H1 (cell line): Measurements from ENCODE around the gene FGF5. TPM values are rescaled to one million over a fixed set of nuclear protein-coding genes. Genes with fewer than 3 reads are reported as not detected.

Experiments used
- CTCF ChIA-PET: fragments of 300-600 bp; sonication (Branson Sonifier 250); formaldehyde crosslinking; loops from one replicate; lab custom pipeline; 2021; ENCODE audit not compliant: partially characterized antibody; lab: Charles Lee
- POLR2A ChIA-PET: fragments of 300-600 bp; sonication (Branson Sonifier 250); formaldehyde crosslinking; loops from one replicate; lab custom pipeline; 2021; ENCODE audit warnings: inconsistent platforms; ENCODE audit not compliant: partially characterized antibody; lab: Charles Lee
- DNase-seq, 2 experiments: peaks; one replicate each; pipeline versions ENCODE4 v3.0.0 to v3.0.0-alpha.2; 2010 to 2022; ENCODE audit warnings: low spot score in 2 of 2, low read depth in 1 of 2, mixed read lengths in 1 of 2
- FAIRE-seq: peaks from 2 replicates; lab custom pipeline; 2011; peaks lifted over from hg19 to GRCh38; lab: Jason Lieb, UNC
- H2AFZ ChIP-seq: 2 replicates; pipeline ENCODE4 v1.8.1; 2012; ENCODE audit warnings: low read length, inconsistent platforms
- H2AK5ac ChIP-seq: 2 replicates; pipeline ENCODE4 v1.6.1; 2013; ENCODE audit warnings: low read depth, low read length
- H2BK120ac ChIP-seq: replicated peaks from 2 replicates; pipeline ENCODE3; 2013; ENCODE audit warnings: low read depth, low read length, inconsistent platforms
- H2BK12ac ChIP-seq: 2 replicates; pipeline ENCODE4 v1.6.1; 2013; ENCODE audit warnings: low read depth, low read length
- H2BK15ac ChIP-seq: 2 replicates; pipeline ENCODE4 v1.6.1; 2013; ENCODE audit warnings: low read length
- H2BK20ac ChIP-seq: 2 replicates; pipeline ENCODE4 v1.6.1; 2013; ENCODE audit warnings: low read length
- H2BK5ac ChIP-seq: 2 replicates; pipeline ENCODE4 v1.6.1; 2013; ENCODE audit warnings: low read depth, low read length
- H3K14ac ChIP-seq: 2 replicates; pipeline ENCODE4 v1.6.1; 2013; ENCODE audit warnings: inconsistent platforms; ENCODE audit not compliant: insufficient read length
- H3K18ac ChIP-seq: 2 replicates; pipeline ENCODE4 v1.6.1; 2013; ENCODE audit warnings: low read length; ENCODE audit errors: extremely low read depth
- H3K23ac ChIP-seq: 2 replicates; pipeline ENCODE4 v1.6.1; 2013; ENCODE audit warnings: inconsistent platforms; ENCODE audit not compliant: insufficient read length
- H3K23me2 ChIP-seq: 2 replicates; pipeline ENCODE4 v1.6.1; 2013; ENCODE audit warnings: low read depth, low read length
- H3K27ac ChIP-seq: 2 replicates; pipeline ENCODE4 v1.6.1; 2011; ENCODE audit warnings: low read depth, low read length, inconsistent platforms
- H3K27me3 ChIP-seq, 4 experiments: replicated peaks in 1 of 4; 1 replicate in 1 of 4; 2 replicates in 3 of 4; pipeline versions ENCODE4 v1.6.1 to v1.8.1; 2011 to 2013; ENCODE audit warnings: low read length in 3 of 4, mild to moderate bottlenecking in 3 of 4, inconsistent platforms in 2 of 4, mixed read lengths in 2 of 4, moderate library complexity in 1 of 4; ENCODE audit not compliant: control insufficient read depth in 3 of 4, insufficient read depth in 3 of 4; ENCODE audit errors: extremely low read depth in 1 of 4
- H3K36me3 ChIP-seq, 4 experiments: 2 replicates each; pipeline versions ENCODE4 v1.6.1 to v1.8.1; 2011 to 2013; ENCODE audit warnings: mild to moderate bottlenecking in 4 of 4, low read length in 3 of 4, moderate library complexity in 2 of 4, control low read depth in 1 of 4, inconsistent platforms in 1 of 4; ENCODE audit not compliant: insufficient read depth in 4 of 4, control insufficient read depth in 2 of 4
- H3K4ac ChIP-seq: replicated peaks from 2 replicates; pipeline ENCODE3; 2013; ENCODE audit warnings: low read length, low read depth, mixed read lengths, inconsistent platforms; ENCODE audit not compliant: insufficient read length
- H3K4me1 ChIP-seq, 4 experiments: replicated peaks in 1 of 4; 1 replicate in 1 of 4; 2 replicates in 3 of 4; pipeline versions ENCODE4 v1.6.1 to v1.8.1; 2011 to 2013; ENCODE audit warnings: low read length in 3 of 4, inconsistent platforms in 2 of 4, mixed read lengths in 1 of 4; ENCODE audit not compliant: insufficient read depth in 4 of 4, control insufficient read depth in 3 of 4
- H3K4me2 ChIP-seq, 2 experiments: 2 replicates each; pipeline versions ENCODE4 v1.6.1 to v1.8.1; 2011 to 2013; ENCODE audit warnings: low read depth in 2 of 2, low read length in 2 of 2, control low read depth in 1 of 2, inconsistent platforms in 1 of 2, mild to moderate bottlenecking in 1 of 2; ENCODE audit not compliant: insufficient read depth in 1 of 2
- H3K4me3 ChIP-seq, 4 experiments: fragments of 200-600, 300-600 bp in 1 of 4; sonication (generic), shearing (Covaris generic), sonication (Bioruptor Twin) in 1 of 4; 2 replicates each; pipeline versions ENCODE4 v1.5.1 to v1.8.1; 2011 to 2016; ENCODE audit warnings: low read length in 4 of 4, low read depth in 3 of 4, control low read depth in 2 of 4, inconsistent platforms in 2 of 4, mild to moderate bottlenecking in 2 of 4, mixed read lengths in 1 of 4, moderate library complexity in 1 of 4; ENCODE audit not compliant: insufficient read depth in 2 of 4; ENCODE audit errors: extremely low read depth in 1 of 4
- H3K56ac ChIP-seq: replicated peaks from 2 replicates; pipeline ENCODE3; 2013; ENCODE audit warnings: low read depth, mild to moderate bottlenecking, mixed read lengths, low read length, inconsistent platforms; ENCODE audit not compliant: insufficient read length
- H3K79me1 ChIP-seq: 2 replicates; pipeline ENCODE4 v1.6.1; 2013; ENCODE audit warnings: low read depth, low read length, control low read depth
- H3K79me2 ChIP-seq, 2 experiments: 2 replicates each; pipeline versions ENCODE4 v1.6.1 to v1.8.1; 2012 to 2013; ENCODE audit warnings: low read length in 2 of 2, mild to moderate bottlenecking in 2 of 2, inconsistent platforms in 1 of 2; ENCODE audit not compliant: insufficient read depth in 2 of 2, control insufficient read depth in 1 of 2
- H3K9ac ChIP-seq, 4 experiments: replicated peaks in 1 of 4; 1 replicate in 1 of 4; 2 replicates in 3 of 4; pipeline versions ENCODE4 v1.6.1 to v1.8.1; 2011 to 2013; ENCODE audit warnings: low read depth in 3 of 4, low read length in 3 of 4, control low read depth in 2 of 4, mild to moderate bottlenecking in 2 of 4, moderate library complexity in 2 of 4, inconsistent platforms in 1 of 4; ENCODE audit errors: extremely low read depth in 1 of 4
- H3K9me3 ChIP-seq, 2 experiments: 2 replicates each; pipeline versions ENCODE4 v1.6.1 to v1.8.1; 2012 to 2013; ENCODE audit warnings: mild to moderate bottlenecking in 2 of 2, moderate library complexity in 2 of 2, control low read depth in 1 of 2, inconsistent platforms in 1 of 2, low read depth in 1 of 2, low read length in 1 of 2, mixed read lengths in 1 of 2; ENCODE audit not compliant: insufficient read depth in 2 of 2
- H4K20me1 ChIP-seq, 2 experiments: replicated peaks in 1 of 2; 2 replicates each; pipeline versions ENCODE3 to v1.8.1; 2011 to 2013; ENCODE audit warnings: inconsistent platforms in 2 of 2, low read length in 2 of 2, mild to moderate bottlenecking in 1 of 2; ENCODE audit not compliant: insufficient read depth in 2 of 2, control insufficient read depth in 1 of 2
- H4K5ac ChIP-seq: 2 replicates; pipeline ENCODE4 v1.6.1; 2013; ENCODE audit warnings: low read length, low read depth, mixed read lengths, inconsistent platforms; ENCODE audit not compliant: insufficient read length
- H4K8ac ChIP-seq: 2 replicates; pipeline ENCODE4 v1.8.0; 2013; ENCODE audit warnings: mild to moderate bottlenecking, moderate library complexity, low read length, inconsistent platforms; ENCODE audit not compliant: insufficient read depth; ENCODE audit errors: extremely low read depth
- H4K91ac ChIP-seq: replicated peaks from 2 replicates; pipeline ENCODE3; 2013; ENCODE audit warnings: low read length, mixed read lengths, inconsistent platforms; ENCODE audit not compliant: insufficient read length
- ASH2L ChIP-seq: fragments of 200-600, 300-600 bp; sonication (generic); IDR thresholded peaks from one replicate; pipeline ENCODE4 v1.7.1; 2017; ENCODE audit warnings: low read length
- BACH1 ChIP-seq: IDR thresholded peaks from 2 replicates; pipeline ENCODE4 v1.6.1; 2012; ENCODE audit warnings: low read length, improper control_type of control experiment
- CEBPB ChIP-seq: IDR thresholded peaks from 2 replicates; pipeline ENCODE4 v1.6.1; 2012; ENCODE audit warnings: low read depth, low read length
- CHD2 ChIP-seq: IDR thresholded peaks from 2 replicates; pipeline ENCODE4 v1.6.1; 2012; ENCODE audit warnings: low read length, improper control_type of control experiment
- CREB1 ChIP-seq: IDR thresholded peaks from 2 replicates; pipeline ENCODE4 v1.6.1; 2012; ENCODE audit warnings: inconsistent platforms
- FOSL1 ChIP-seq: IDR thresholded peaks from 2 replicates; pipeline ENCODE4 v1.6.1; 2011; ENCODE audit warnings: mild to moderate bottlenecking, low read depth, low read length, moderate library complexity; ENCODE audit not compliant: insufficient read depth
- HDAC2 ChIP-seq, 2 experiments: fragments of 300-600 bp in 1 of 2; sonication (generic) in 1 of 2; IDR thresholded peaks; 2 replicates each; pipeline ENCODE4 v1.6.1; 2011 to 2012; ENCODE audit warnings: low read depth in 2 of 2, low read length in 2 of 2, mild to moderate bottlenecking in 2 of 2, moderate library complexity in 2 of 2, borderline replicate concordance in 1 of 2, inconsistent platforms in 1 of 2
- HDAC6 ChIP-seq: IDR thresholded peaks from one replicate; pipeline ENCODE4 v1.7.1; 2012; ENCODE audit warnings: low read depth, mild to moderate bottlenecking, inconsistent platforms, low read length, moderate library complexity
- KDM4A ChIP-seq: IDR thresholded peaks from one replicate; pipeline ENCODE4 v1.7.1; 2012; ENCODE audit warnings: low read depth, mild to moderate bottlenecking, moderate library complexity, low read length, inconsistent platforms; ENCODE audit not compliant: severe bottlenecking
- POU5F1 ChIP-seq: IDR thresholded peaks from 2 replicates; pipeline ENCODE4 v1.6.1; 2011; ENCODE audit warnings: low read depth, mild to moderate bottlenecking, low read length, moderate library complexity
- SIRT6 ChIP-seq: IDR thresholded peaks from one replicate; pipeline ENCODE4 v1.7.1; 2012; ENCODE audit warnings: low read length, inconsistent platforms
- SP4 ChIP-seq: IDR thresholded peaks from 2 replicates; pipeline ENCODE4 v1.6.1; 2012; ENCODE audit warnings: low read length, inconsistent platforms
- TAF7 ChIP-seq: optimal IDR thresholded peaks from 2 replicates; pipeline ENCODE3; 2011; ENCODE audit warnings: low read depth, mild to moderate bottlenecking, inconsistent platforms, low read length, moderate library complexity, borderline replicate concordance
- WGBS, 2 experiments: shearing (Covaris generic) in 1 of 2; methylation state at CpG; one replicate each; pipeline versions ENCODE4 v1.1.6 to v1.1.7; 2013 to 2015; ENCODE audit warnings: low lambda C conversion rate in 2 of 2, mixed read lengths in 2 of 2, inconsistent platforms in 1 of 2, low coverage in 1 of 2, missing lambda C conversion rate in 1 of 2; ENCODE audit not compliant: insufficient replicate concordance in 2 of 2, insufficient coverage in 1 of 2, insufficient read length in 1 of 2; ENCODE audit errors: extremely low coverage in 1 of 2, missing lambda C conversion rate in 1 of 2; 5-methylcytosine and 5-hydroxymethylcytosine counted together
- polyA plus RNA-seq, 7 experiments: library from polyadenylated mRNA; depleted of rRNA in 3 of 7; stranded (reverse) in 5 of 7; unstranded in 2 of 7; fragments of >200 nt in 5 of 7; fragments of 200-250 nt in 2 of 7; gene quantifications; 1 replicate in 5 of 7; 2 replicates in 1 of 7; 4 replicates in 1 of 7; pipeline versions ENCODE4 v1.2.1 to v1.2.3, GENCODE V29; 2011 to 2013; ENCODE audit warnings: missing spikeins in 2 of 7, mixed read lengths in 2 of 7
- total RNA-seq: library from RNA; stranded (reverse); fragmentation: NEBNext Ultra II Directional; extraction: Animal tissue kit (Norgen Biotek cat#: 25700); gene quantifications from 2 replicates; pipeline ENCODE4 v1.2.1, GENCODE V29; 2021

Gene FGF5
- total and polyA plus RNA-seq, 2 of the 8 experiments (the other 6 are each of a cell fraction or from before 2014, with no cell fraction given): not detected

- no peaks in the 10 kb centered on the region for H4K20me1 ChIP-seq
- no peak overlapping the region for H3K9ac ChIP-seq
- no peaks in the 10 kb centered on the region for H3K23me2 ChIP-seq
- H2BK5ac ChIP-seq: no peak overlapping the region
- no peak overlapping the region for H2BK120ac ChIP-seq
- H3K4me2 ChIP-seq: no peak overlapping the region
- H3K4me3 ChIP-seq: no peak overlapping the region
- no peaks in the 10 kb centered on the region for H3K79me1 ChIP-seq
- H2BK12ac ChIP-seq: no peak overlapping the region
- FAIRE-seq: no peak
- H3K36me3 ChIP-seq: 0 out of 8 replicates have a peak, but pooled peaks cover 0 to 3% (median 0%) of the 10 kb centered on the region in 4 experiments
- no peak overlapping the region for H3K56ac ChIP-seq
- no peak overlapping the region for H4K91ac ChIP-seq
- H3K4ac ChIP-seq: no peak overlapping the region
- no peak overlapping the region for H2AFZ ChIP-seq
- H3K18ac ChIP-seq: no peak overlapping the region
- POLR2A ChIA-PET: no interaction called here
- no peaks in the 10 kb centered on the region for H3K79me2 ChIP-seq
- H2AK5ac ChIP-seq: no peak overlapping the region
- H4K5ac ChIP-seq: no peak overlapping the region
- no peak for DNase-seq
- no peak overlapping the region for H2BK20ac ChIP-seq
- H3K23ac ChIP-seq: no peak overlapping the region
- H4K8ac ChIP-seq: no peak overlapping the region
- peaks cover 3 to 7% of the 10 kb centered on the region in 2 experiments; a peak in 1 of 4 replicates for H3K9me3 ChIP-seq
- 95% methylated on average over 2 of the region's 2 CpGs; no CpG with 5 or more reads in 1 of the 2 experiments for WGBS, 2 experiments
- H3K4me1 ChIP-seq: peaks cover 0 to 5% (median 1%) of the 10 kb centered on the region in 4 experiments; a peak in 2 of 7 replicates
- H3K27me3 ChIP-seq: no peaks in the 10 kb centered on the region
- no peak overlapping the region for H3K27ac ChIP-seq
- no peak for TF ChIP-seq POU5F1
- TF ChIP-seq TAF7: no peak
- TF ChIP-seq KDM4A: no peak
- no peak for TF ChIP-seq HDAC2 (IDR thresholded peaks at IDR 0.05; ENCODE audit: borderline replicate concordance in 1 of 2, low read depth in 2 of 2, low read length in 2 of 2)
- TF ChIP-seq BACH1: no peak
- TF ChIP-seq CREB1: no peak
- no peak for TF ChIP-seq HDAC6
- no peak for TF ChIP-seq CEBPB
- TF ChIP-seq ASH2L: no peak
- TF ChIP-seq CHD2: no peak
- TF ChIP-seq SP4: no peak
- TF ChIP-seq SIRT6: no peak
- TF ChIP-seq FOSL1: no peak
- TF ChIP-seq, all 59 proteins: peak for 0
- Histone ChIP-seq H2BK15ac (no peak overlapping the region), H3K14ac (no peak overlapping the region)
- CTCF ChIA-PET: no interaction called here
These were observed 39.8 kb downstream of the FGF5 start for GRCh38 chr4:80306260-80306659.
